Panc1 (cell line): ENCODE measurements around the gene BMP2K. TPM values are rescaled to one million over a fixed set of nuclear protein-coding genes. Genes with fewer than 3 reads are reported as not detected.

Source experiments
- ATAC-seq: fragments of 200-7000 bp; cut with Tn5 transposase; 2 replicates; pipeline ENCODE4 v1.9.1; 2020; ENCODE audit warnings: mild to moderate bottlenecking, moderate library complexity
- BruUV-seq: library from RNA; stranded (reverse); fragments of 400-500 nt; replicated peaks from 2 replicates; lab custom pipeline; 2021; lab: Mats Ljungman, UMichigan
- CTCF ChIA-PET: fragments of 300-600 bp; sonication (Branson Sonifier 250); formaldehyde crosslinking; loops from one replicate; lab custom pipeline; 2022; ENCODE audit warnings: antibody characterized with exemption; lab: Charles Lee
- POLR2A ChIA-PET: fragments of 300-600 bp; sonication (Branson Sonifier 250); formaldehyde crosslinking; loops from one replicate; lab custom pipeline; 2022; ENCODE audit warnings: antibody characterized with exemption; lab: Charles Lee
- DNase-seq: peaks from one replicate; pipeline ENCODE4 v3.0.0-alpha.2; 2010; ENCODE audit warnings: low read depth, low spot score
- H3K27ac ChIP-seq: 2 replicates; pipeline ENCODE4 v1.5.1; 2011; ENCODE audit warnings: mild to moderate bottlenecking, low read length, inconsistent platforms
- H3K27me3 ChIP-seq: fragments of 200-500 bp; sonication (Bioruptor generic); 2 replicates; pipeline ENCODE4 v1.6.0; 2014; ENCODE audit warnings: low read length, inconsistent platforms; ENCODE audit not compliant: control insufficient read depth, insufficient read depth
- H3K36me3 ChIP-seq: fragments of 200-500 bp; sonication (Bioruptor generic); 2 replicates; pipeline ENCODE4 v1.5.1; 2014; ENCODE audit warnings: inconsistent platforms, mild to moderate bottlenecking, low read length, moderate library complexity; ENCODE audit not compliant: control insufficient read depth, insufficient read depth
- H3K4me1 ChIP-seq: 2 replicates; pipeline ENCODE4 v1.5.1; 2011; ENCODE audit warnings: inconsistent platforms, mild to moderate bottlenecking, low read length, moderate library complexity; ENCODE audit not compliant: control insufficient read depth, insufficient read depth
- H3K4me3 ChIP-seq, 2 experiments: 2 replicates each; pipeline ENCODE4 v1.5.1; 2011 to 2012; ENCODE audit warnings: low read depth in 2 of 2, low read length in 2 of 2, mild to moderate bottlenecking in 2 of 2, inconsistent platforms in 1 of 2, moderate library complexity in 1 of 2
- H3K9me3 ChIP-seq: fragments of 200-500 bp; sonication (Bioruptor generic); 2 replicates; pipeline ENCODE4 v1.5.1; 2014; ENCODE audit warnings: low read depth, mild to moderate bottlenecking, inconsistent platforms, low read length, moderate library complexity; ENCODE audit not compliant: control insufficient read depth, insufficient read depth
- POLR2AphosphoS5 ChIP-seq: IDR thresholded peaks from 2 replicates; pipeline ENCODE4 v1.6.1; 2012; ENCODE audit warnings: mild to moderate bottlenecking, low read depth, low read length, moderate library complexity
- SIN3A ChIP-seq: IDR thresholded peaks from 2 replicates; pipeline ENCODE4 v1.6.1; 2012; ENCODE audit warnings: low read depth, mild to moderate bottlenecking, low read length, moderate library complexity, borderline replicate concordance; ENCODE audit not compliant: insufficient read depth
- TCF7L2 ChIP-seq: IDR thresholded peaks from 2 replicates; pipeline ENCODE4 v1.6.1; 2011; ENCODE audit warnings: mild to moderate bottlenecking, low read depth, low read length, inconsistent platforms
- in situ Hi-C: cut with HindIII; loops from 2 replicates; pipeline ENCODE4 v1.10.0; 2016; ENCODE audit warnings: low sequenced_read_pairs, low pct_unique_long_range_greater_than_20kb
- intact Hi-C: fragments of 100-400 bp; cut with micrococcal nuclease; formaldehyde crosslinking; loops from one replicate; pipeline ENCODE4 v1.10.0; 2022; ENCODE audit not compliant: unreplicated experiment
- total RNA-seq: library from RNA; stranded (reverse); gene quantifications from one replicate; pipeline ENCODE4 v1.2.1, GENCODE V29; 2021; ENCODE audit not compliant: unreplicated experiment
- TF ChIP-seq, protein P1 (sequence below), 2 experiments: IDR thresholded peaks; 2 replicates each; pipeline ENCODE4 v1.6.1; 2011 to 2012; ENCODE audit warnings: low read depth in 2 of 2, control low read depth in 1 of 2, low read length in 1 of 2, mild to moderate bottlenecking in 1 of 2, moderate library complexity in 1 of 2; ENCODE audit not compliant: insufficient read depth in 1 of 2
- TF ChIP-seq, protein P2 (sequence below): fragments of 450-650 bp; IDR thresholded peaks from 2 replicates; pipeline ENCODE4 v1.5.1; 2017; ENCODE audit warnings: mild to moderate bottlenecking

The BMP2K gene
- total RNA-seq, 1 experiment from 2014 or later: 23.3 TPM

DNA sequence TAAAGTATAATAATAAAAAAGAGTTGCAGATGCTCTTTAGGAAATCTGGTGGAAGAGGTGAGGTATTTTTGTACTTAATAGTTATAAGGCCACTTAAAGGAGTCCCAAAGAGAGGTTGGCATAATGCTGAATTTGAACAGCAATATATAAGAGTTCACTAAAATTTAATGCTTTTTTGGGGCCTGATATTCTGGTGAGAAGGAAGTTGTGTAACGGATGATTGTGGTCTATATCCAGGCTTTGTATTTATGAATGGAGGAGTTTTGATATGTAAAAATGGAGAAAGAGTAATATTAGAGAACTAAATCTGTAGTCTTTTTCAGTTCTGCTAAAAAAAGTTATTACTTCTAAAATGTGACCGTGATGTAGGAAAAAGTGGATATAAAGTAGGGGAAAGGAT lies 20.4 kb downstream of the BMP2K start:
- ChIA-PET CTCF (no interaction called here), POLR2A (no interaction called here)
- BruUV-seq: no TSS peak

DNA sequence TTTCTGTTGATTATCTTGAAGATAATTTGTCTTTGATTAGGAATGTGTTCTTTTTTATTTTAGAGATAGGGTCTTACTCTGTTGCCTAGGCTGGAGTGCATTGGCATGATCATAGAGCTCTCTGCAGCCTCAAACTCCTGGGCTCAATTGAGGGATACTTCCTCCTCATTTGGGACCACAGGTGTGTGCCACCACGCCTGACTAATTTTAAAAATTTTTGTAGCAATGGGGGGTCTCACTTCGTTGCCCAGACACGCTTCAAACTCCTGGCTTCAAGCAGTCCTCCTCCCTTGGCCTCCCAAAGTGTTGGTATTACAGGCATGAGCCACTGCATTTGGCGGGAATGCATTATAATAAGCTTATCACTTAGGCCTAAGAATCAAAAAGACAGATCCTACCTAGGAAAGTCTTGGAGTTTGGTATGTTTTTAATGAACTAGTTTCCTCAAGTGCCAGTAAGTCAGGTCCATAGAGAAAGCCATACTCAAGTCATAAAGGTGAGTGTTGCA lies 21.7 kb downstream of the BMP2K start:
- in situ Hi-C loops: no loop called here
- ChIA-PET CTCF (no interaction called here), POLR2A (no interaction called here)

More for the DNA sequence above, 20.4 kb downstream of the BMP2K start:
- ATAC-seq: no peak
- no peak overlapping the region for H3K4me3 ChIP-seq
- H3K27me3 ChIP-seq: no peaks in the 10 kb centered on the region
- no peaks in the 10 kb centered on the region; the same call in 1 of the 2 replicates for H3K36me3 ChIP-seq
- TF ChIP-seq SIN3A: no peak
- no peak for TF ChIP-seq POLR2AphosphoS5
- no peak for TF ChIP-seq TCF7L2
- TF ChIP-seq, protein P1, sequence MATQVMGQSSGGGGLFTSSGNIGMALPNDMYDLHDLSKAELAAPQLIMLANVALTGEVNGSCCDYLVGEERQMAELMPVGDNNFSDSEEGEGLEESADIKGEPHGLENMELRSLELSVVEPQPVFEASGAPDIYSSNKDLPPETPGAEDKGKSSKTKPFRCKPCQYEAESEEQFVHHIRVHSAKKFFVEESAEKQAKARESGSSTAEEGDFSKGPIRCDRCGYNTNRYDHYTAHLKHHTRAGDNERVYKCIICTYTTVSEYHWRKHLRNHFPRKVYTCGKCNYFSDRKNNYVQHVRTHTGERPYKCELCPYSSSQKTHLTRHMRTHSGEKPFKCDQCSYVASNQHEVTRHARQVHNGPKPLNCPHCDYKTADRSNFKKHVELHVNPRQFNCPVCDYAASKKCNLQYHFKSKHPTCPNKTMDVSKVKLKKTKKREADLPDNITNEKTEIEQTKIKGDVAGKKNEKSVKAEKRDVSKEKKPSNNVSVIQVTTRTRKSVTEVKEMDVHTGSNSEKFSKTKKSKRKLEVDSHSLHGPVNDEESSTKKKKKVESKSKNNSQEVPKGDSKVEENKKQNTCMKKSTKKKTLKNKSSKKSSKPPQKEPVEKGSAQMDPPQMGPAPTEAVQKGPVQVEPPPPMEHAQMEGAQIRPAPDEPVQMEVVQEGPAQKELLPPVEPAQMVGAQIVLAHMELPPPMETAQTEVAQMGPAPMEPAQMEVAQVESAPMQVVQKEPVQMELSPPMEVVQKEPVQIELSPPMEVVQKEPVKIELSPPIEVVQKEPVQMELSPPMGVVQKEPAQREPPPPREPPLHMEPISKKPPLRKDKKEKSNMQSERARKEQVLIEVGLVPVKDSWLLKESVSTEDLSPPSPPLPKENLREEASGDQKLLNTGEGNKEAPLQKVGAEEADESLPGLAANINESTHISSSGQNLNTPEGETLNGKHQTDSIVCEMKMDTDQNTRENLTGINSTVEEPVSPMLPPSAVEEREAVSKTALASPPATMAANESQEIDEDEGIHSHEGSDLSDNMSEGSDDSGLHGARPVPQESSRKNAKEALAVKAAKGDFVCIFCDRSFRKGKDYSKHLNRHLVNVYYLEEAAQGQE (IDR thresholded peaks at IDR 0.05; ENCODE audit: insufficient read depth in 1 of 2, low read depth in 2 of 2, low read length in 1 of 2): no peak
- TF ChIP-seq, protein P2, sequence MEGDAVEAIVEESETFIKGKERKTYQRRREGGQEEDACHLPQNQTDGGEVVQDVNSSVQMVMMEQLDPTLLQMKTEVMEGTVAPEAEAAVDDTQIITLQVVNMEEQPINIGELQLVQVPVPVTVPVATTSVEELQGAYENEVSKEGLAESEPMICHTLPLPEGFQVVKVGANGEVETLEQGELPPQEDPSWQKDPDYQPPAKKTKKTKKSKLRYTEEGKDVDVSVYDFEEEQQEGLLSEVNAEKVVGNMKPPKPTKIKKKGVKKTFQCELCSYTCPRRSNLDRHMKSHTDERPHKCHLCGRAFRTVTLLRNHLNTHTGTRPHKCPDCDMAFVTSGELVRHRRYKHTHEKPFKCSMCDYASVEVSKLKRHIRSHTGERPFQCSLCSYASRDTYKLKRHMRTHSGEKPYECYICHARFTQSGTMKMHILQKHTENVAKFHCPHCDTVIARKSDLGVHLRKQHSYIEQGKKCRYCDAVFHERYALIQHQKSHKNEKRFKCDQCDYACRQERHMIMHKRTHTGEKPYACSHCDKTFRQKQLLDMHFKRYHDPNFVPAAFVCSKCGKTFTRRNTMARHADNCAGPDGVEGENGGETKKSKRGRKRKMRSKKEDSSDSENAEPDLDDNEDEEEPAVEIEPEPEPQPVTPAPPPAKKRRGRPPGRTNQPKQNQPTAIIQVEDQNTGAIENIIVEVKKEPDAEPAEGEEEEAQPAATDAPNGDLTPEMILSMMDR: no peak
- no peak overlapping the region for H3K27ac ChIP-seq
- in situ Hi-C loops (no loop called here), intact Hi-C loops (no loop called here)
- H3K9me3 ChIP-seq: no peaks in the 10 kb centered on the region
- DNase-seq: no peak
- H3K4me1 ChIP-seq: no peaks in the 10 kb centered on the region

More for the DNA sequence above, 21.7 kb downstream of the BMP2K start:
- H3K27me3 ChIP-seq: no peaks in the 10 kb centered on the region
- H3K36me3 ChIP-seq: no peaks in the 10 kb centered on the region; the same call in 1 of the 2 replicates
- no peaks in the 10 kb centered on the region for H3K9me3 ChIP-seq
- DNase-seq (no peak), ATAC-seq (no peak)
- no peak overlapping the region for H3K4me3 ChIP-seq
- no TSS peak for BruUV-seq
- no peaks in the 10 kb centered on the region for H3K4me1 ChIP-seq
- intact Hi-C loops: no loop called here
- TF ChIP-seq TCF7L2: no peak
- TF ChIP-seq POLR2AphosphoS5: no peak
- H3K27ac ChIP-seq: no peak overlapping the region
